Fibroblast of the aortic adventitia (primary cell): ENCODE results near the gene BASP1. TPM values are rescaled to one million over a fixed set of nuclear protein-coding genes. Genes with fewer than 3 reads are reported as not detected.

Experiments
- DNase-seq: peaks from one replicate; pipeline ENCODE4 v3.0.0-alpha.2; 2010; ENCODE audit warnings: low read depth
- H3K4me3 ChIP-seq: 2 replicates; pipeline ENCODE4 v1.5.1; 2011; ENCODE audit warnings: low read depth, mild to moderate bottlenecking, control low read depth, low read length, moderate library complexity
- CTCF ChIP-seq: IDR thresholded peaks from 2 replicates; pipeline ENCODE4 v1.5.1; 2011; ENCODE audit warnings: mild to moderate bottlenecking, low read length, control low read depth, inconsistent platforms; ENCODE audit not compliant: insufficient read depth
- total RNA-seq: library from RNA; depleted of rRNA; stranded (reverse); fragments of >200 nt; gene quantifications from 2 replicates; pipeline ENCODE4 v1.2.3, GENCODE V29; 2012; ENCODE audit warnings: low replicate concordance

BASP1 gene
- total RNA-seq, 1 donor = 18.5 TPM

GRCh38 chr5:17267106-17267505 lies 49.7 kb downstream of the BASP1 start:
- TF ChIP-seq CTCF = no peak

GRCh38 chr5:17269201-17269600 lies 51.8 kb downstream of the BASP1 start:
- no peak overlapping the region for H3K4me3 ChIP-seq
- TF ChIP-seq CTCF = no peak
- DNase-seq = no peak

More at GRCh38 chr5:17267106-17267505, 49.7 kb downstream of the BASP1 start:
- DNase-seq = no peak
- no peak overlapping the region for H3K4me3 ChIP-seq

- DNase-seq = no peak
- no peak overlapping the region for H3K4me3 ChIP-seq
- TF ChIP-seq CTCF = no peak
Observed at GRCh38 chr5:17272111-17272510, 54.7 kb downstream of the BASP1 start.

- H3K4me3 ChIP-seq = no peak overlapping the region
- no peak for TF ChIP-seq CTCF
- DNase-seq = no peak
Observed at GRCh38 chr5:17275289-17276158, 58.1 kb downstream of the BASP1 start.

- TF ChIP-seq CTCF = no peak
- H3K4me3 ChIP-seq = no peak overlapping the region
- no peak for DNase-seq
Observed at GRCh38 chr5:17276445-17276844, 59.0 kb downstream of the BASP1 start.

- no peak for DNase-seq
- no peak for TF ChIP-seq CTCF
- H3K4me3 ChIP-seq = no peak overlapping the region
Observed at GRCh38 chr5:17277907-17278306, 60.5 kb downstream of the BASP1 start.
